ENCODE data around the gene RYR1. TPM values are rescaled to one million over a fixed set of nuclear protein-coding genes. Genes with fewer than 3 reads are reported as not detected.

Gene RYR1
- total RNA-seq, 1 donor from 2014 or later = 0.03 TPM

DNA sequence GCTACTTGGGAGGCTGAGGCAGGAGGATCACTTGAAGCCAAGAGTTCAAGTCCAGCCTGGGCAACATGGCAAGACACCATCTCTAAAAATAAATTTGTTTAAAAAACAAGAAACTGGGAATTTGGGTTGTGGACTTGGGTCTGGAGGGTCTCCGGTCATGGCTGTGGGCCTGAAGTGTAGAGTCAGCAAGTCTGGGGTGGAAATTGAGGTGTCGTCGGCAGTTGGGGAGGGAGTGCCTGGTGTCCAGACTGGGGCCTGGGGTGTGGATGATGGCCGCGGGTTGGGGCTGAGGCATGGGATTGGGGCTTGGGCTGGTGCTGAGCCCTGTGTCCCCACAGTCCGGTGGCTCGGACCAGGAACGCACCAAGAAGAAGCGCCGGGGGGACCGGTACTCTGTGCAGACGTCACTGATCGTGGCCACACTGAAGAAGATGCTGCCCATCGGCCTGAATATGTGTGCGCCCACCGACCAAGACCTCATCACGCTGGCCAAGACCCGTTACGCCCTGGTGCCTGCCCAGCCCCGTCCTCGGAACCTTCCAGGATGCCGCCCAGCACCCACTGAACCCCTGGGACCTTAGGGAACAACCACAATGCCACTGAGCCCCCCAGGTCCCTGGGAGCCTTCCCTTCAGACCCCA lies 91.6 kb downstream of the RYR1 start:
- Mint-ChIP-seq H3K4me1 (ENCODE audit: unreplicated experiment) (no peaks in the 10 kb centered on the region), H3K4me3 (ENCODE audit: unreplicated experiment) (no peak overlapping the region), H3K27ac (ENCODE audit: unreplicated experiment) (no peak overlapping the region), H3K36me3 (ENCODE audit: unreplicated experiment) (no peaks in the 10 kb centered on the region), H3K27me3 (ENCODE audit: unreplicated experiment) (no peaks in the 10 kb centered on the region), H3K9me3 (ENCODE audit: unreplicated experiment) (no peaks in the 10 kb centered on the region)
- DNase-seq (ENCODE audit: extremely low spot score, unreplicated experiment) = no peak
- no peak for TF ChIP-seq CTCF (IDR thresholded peaks at IDR 0.05)

DNA sequence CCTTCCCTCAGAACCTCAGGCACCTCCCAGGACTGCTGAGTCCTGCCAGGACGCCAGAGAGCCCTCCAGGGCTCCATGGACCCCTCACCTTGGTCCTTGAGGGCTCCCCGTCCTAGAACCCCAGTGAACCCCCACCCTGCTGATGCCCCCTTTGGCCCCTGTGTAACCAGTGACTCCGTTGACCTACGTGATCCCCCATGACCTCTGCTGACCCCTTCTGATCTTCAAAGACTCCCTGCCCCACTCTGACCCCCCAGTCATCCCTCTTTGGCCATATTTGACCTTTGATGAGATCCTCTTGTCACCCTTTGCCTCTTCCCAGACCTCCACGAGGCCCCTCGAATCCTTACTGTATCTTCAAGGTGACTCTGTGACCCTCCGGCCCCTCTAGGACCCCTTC lies 92.9 kb downstream of the RYR1 start:
- no peak for TF ChIP-seq CTCF (IDR thresholded peaks at IDR 0.05)
- Mint-ChIP-seq H3K4me1 (ENCODE audit: unreplicated experiment) (no peaks in the 10 kb centered on the region), H3K36me3 (ENCODE audit: unreplicated experiment) (no peaks in the 10 kb centered on the region), H3K27ac (ENCODE audit: unreplicated experiment) (no peak overlapping the region), H3K4me3 (ENCODE audit: unreplicated experiment) (no peak overlapping the region), H3K27me3 (ENCODE audit: unreplicated experiment) (no peaks in the 10 kb centered on the region), H3K9me3 (ENCODE audit: unreplicated experiment) (no peaks in the 10 kb centered on the region)
- DNase-seq (ENCODE audit: extremely low spot score, unreplicated experiment) = no peak

GRCh38 chr19:38527466-38528136 lies 94.1 kb downstream of the RYR1 start:
- H3K36me3 Mint-ChIP-seq (ENCODE audit: unreplicated experiment) = no peaks in the 10 kb centered on the region
- H3K4me3 Mint-ChIP-seq (ENCODE audit: unreplicated experiment) = no peak overlapping the region
- H3K4me1 Mint-ChIP-seq (ENCODE audit: unreplicated experiment) = no peaks in the 10 kb centered on the region
- no peak for TF ChIP-seq CTCF (IDR thresholded peaks at IDR 0.05)
- no peak overlapping the region for H3K27ac Mint-ChIP-seq (ENCODE audit: unreplicated experiment)
- no peak for DNase-seq (ENCODE audit: extremely low spot score, unreplicated experiment)
- H3K9me3 Mint-ChIP-seq (ENCODE audit: unreplicated experiment) = no peaks in the 10 kb centered on the region
- H3K27me3 Mint-ChIP-seq (ENCODE audit: unreplicated experiment) = no peaks in the 10 kb centered on the region

- no peaks in the 10 kb centered on the region for H3K9me3 Mint-ChIP-seq (ENCODE audit: unreplicated experiment)
- no peaks in the 10 kb centered on the region for H3K27me3 Mint-ChIP-seq (ENCODE audit: unreplicated experiment)
- no peaks in the 10 kb centered on the region for H3K36me3 Mint-ChIP-seq (ENCODE audit: unreplicated experiment)
- DNase-seq (ENCODE audit: extremely low spot score, unreplicated experiment) = no peak
- no peak for TF ChIP-seq CTCF (IDR thresholded peaks at IDR 0.05)
- no peak overlapping the region for H3K27ac Mint-ChIP-seq (ENCODE audit: unreplicated experiment)
- H3K4me3 Mint-ChIP-seq (ENCODE audit: unreplicated experiment) = no peak overlapping the region
- no peaks in the 10 kb centered on the region for H3K4me1 Mint-ChIP-seq (ENCODE audit: unreplicated experiment)
Observed at GRCh38 chr19:38528213-38528755, 94.8 kb downstream of the RYR1 start.

DNA sequence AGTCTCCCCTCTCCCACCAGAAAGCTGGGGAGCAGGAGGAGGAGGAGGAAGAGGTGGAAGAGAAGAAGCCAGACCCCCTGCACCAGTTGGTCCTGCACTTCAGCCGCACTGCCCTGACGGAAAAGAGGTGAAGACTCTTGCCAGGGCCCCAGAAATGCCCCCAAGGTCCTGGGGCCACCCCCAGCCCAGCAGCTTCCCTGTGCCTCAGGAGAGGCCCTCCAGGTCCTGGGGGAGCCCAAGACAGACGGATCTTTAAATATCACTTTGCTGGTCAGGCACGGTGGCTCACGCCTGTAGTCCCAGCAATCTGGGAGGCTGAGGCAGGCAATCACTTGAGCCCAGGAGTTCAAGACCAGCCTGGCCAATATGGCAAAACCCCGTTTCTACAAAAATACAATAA lies 95.4 kb downstream of the RYR1 start:
- Mint-ChIP-seq H3K4me1 (ENCODE audit: unreplicated experiment) (no peaks in the 10 kb centered on the region), H3K4me3 (ENCODE audit: unreplicated experiment) (no peak overlapping the region), H3K36me3 (ENCODE audit: unreplicated experiment) (no peaks in the 10 kb centered on the region), H3K27ac (ENCODE audit: unreplicated experiment) (no peak overlapping the region), H3K9me3 (ENCODE audit: unreplicated experiment) (no peaks in the 10 kb centered on the region), H3K27me3 (ENCODE audit: unreplicated experiment) (no peaks in the 10 kb centered on the region)
- no peak for DNase-seq (ENCODE audit: extremely low spot score, unreplicated experiment)
- no peak for TF ChIP-seq CTCF (IDR thresholded peaks at IDR 0.05)
